ENCODE data around the gene STAG1. TPM values are rescaled to one million over a fixed set of nuclear protein-coding genes. Genes with fewer than 3 reads are reported as not detected.
"Not testable (repeated sequence)": the region's sequence is repeated elsewhere in the genome, so short reads cannot be mapped to it uniquely, and the experiment has no call there.

Gene STAG1
- polyA plus RNA-seq, 1 of the 3 experiments (the other 2 are of a cell fraction) = 5.5 TPM

GRCh38 chr3:136336329-136337100 is 415.7 kb downstream of the STAG1 start:
- Histone ChIP-seq H3K9me2 (no peaks in the 10 kb centered on the region), H3K36me3 (replicated peaks in 1 of 2; ENCODE audit: control insufficient read depth in 1 of 2, insufficient read depth in 2 of 2, low read length in 1 of 2) (peaks cover 28 to 44% of the 10 kb centered on the region in 2 experiments), H3K4me3 (ENCODE audit: low read depth in 2 of 2, low read length in 1 of 2) (no peak overlapping the region), H3K27me3 (ENCODE audit: insufficient read depth) (no peaks in the 10 kb centered on the region), H3K4me1 (ENCODE audit: control insufficient read depth in 1 of 2, insufficient read depth in 2 of 2, low read depth in 1 of 2, low read length in 1 of 2) (peaks cover 4 to 6% of the 10 kb centered on the region in 2 experiments; a peak in 2 of 4 replicates), H2AFZ (ENCODE audit: low read depth) (no peak overlapping the region), H3K27ac (ENCODE audit: low read depth in 2 of 2, low read length in 1 of 2) (peak overlapping the region; percentile 42 to 59; a peak in 3 of 4 replicates), H3K9me3 (no peaks in the 10 kb centered on the region), H3K79me2 (ENCODE audit: insufficient read depth) (no peaks in the 10 kb centered on the region), H3F3A (replicated peaks; ENCODE audit: insufficient read depth) (peaks cover 12% of the 10 kb centered on the region), H4K20me1 (ENCODE audit: insufficient read depth) (no peaks in the 10 kb centered on the region), H3K4me2 (no peak overlapping the region), H3K9ac (no peak overlapping the region)
- no peak for TF ChIP-seq RFX5 (IDR thresholded peaks at IDR 0.05; ENCODE audit: low read length)
- TF ChIP-seq GABPA (IDR thresholded peaks at IDR 0.05; ENCODE audit: low read depth) = no peak
- no peak for TF ChIP-seq NRF1 (IDR thresholded peaks at IDR 0.05; ENCODE audit: low read depth, low read length)
- peak; percentile 54 for TF ChIP-seq PBX3 (IDR thresholded peaks at IDR 0.05)
- no peak for TF ChIP-seq ELF1 (IDR thresholded peaks at IDR 0.05)
- peak; percentile 67; the same call in 1 of the 2 replicates for TF ChIP-seq MXI1 (IDR thresholded peaks at IDR 0.05; ENCODE audit: low read depth, low read length)
- TF ChIP-seq NFIC (IDR thresholded peaks at IDR 0.05; ENCODE audit: borderline replicate concordance) = peak; percentile 74
- 0 out of 2 replicates have a peak, but pooled peaks have one; percentile 12 for TF ChIP-seq FOSL2 (IDR thresholded peaks at IDR 0.05; ENCODE audit: borderline replicate concordance, low read depth)
- no peak for TF ChIP-seq YY1 (IDR thresholded peaks at IDR 0.05; ENCODE audit: low read depth)
- peak; percentile 85 for TF ChIP-seq TCF12 (IDR thresholded peaks at IDR 0.05)
- TF ChIP-seq SIN3A (IDR thresholded peaks at IDR 0.05; ENCODE audit: borderline replicate concordance, low read depth, low read length) = no peak
- TF ChIP-seq MAX (IDR thresholded peaks at IDR 0.05; ENCODE audit: low read depth) = 0 out of 2 replicates have a peak, but pooled peaks have one; percentile 38
- no peak for DNase-seq
- ChIA-PET CTCF (no interaction called here), POLR2A (no interaction called here)
- 97% methylated on average over 4 of the region's 4 CpGs for WGBS (ENCODE audit: low lambda C conversion rate)

GRCh38 chr3:136334726-136335125 is 417.5 kb downstream of the STAG1 start:
- H3K27ac ChIP-seq (ENCODE audit: low read depth in 2 of 2, low read length in 1 of 2); H3K4me2 ChIP-seq; POLR2A ChIA-PET; H4K20me1 ChIP-seq (ENCODE audit: insufficient read depth); H3K4me3 ChIP-seq (ENCODE audit: low read depth in 2 of 2, low read length in 1 of 2); H2AFZ ChIP-seq (ENCODE audit: low read depth); DNase-seq; H3K4me1 ChIP-seq (ENCODE audit: control insufficient read depth in 1 of 2, insufficient read depth in 2 of 2, low read depth in 1 of 2, low read length in 1 of 2); H3K9me2 ChIP-seq; H3K9ac ChIP-seq; H3K79me2 ChIP-seq (ENCODE audit: insufficient read depth); H3K9me3 ChIP-seq; H3K27me3 ChIP-seq (ENCODE audit: insufficient read depth): not testable (repeated sequence)
- WGBS (ENCODE audit: low lambda C conversion rate) = 96% methylated on average over 5 of the region's 6 CpGs
- CTCF ChIA-PET = interaction anchor here (0.7 to 1.5 kb wide), 2 partner anchors 417 to 679 kb away, joined by 3 to 6 read pairs; partner anchors contain the start of gene STAG1
- H3F3A ChIP-seq (replicated peaks; ENCODE audit: insufficient read depth) = peaks cover 12% of the 10 kb centered on the region
- H3K36me3 ChIP-seq (replicated peaks in 1 of 2; ENCODE audit: control insufficient read depth in 1 of 2, insufficient read depth in 2 of 2, low read length in 1 of 2) = peaks cover 34 to 35% of the 10 kb centered on the region in 2 experiments
